HG02970 (cell line): ENCODE measurements around the gene TGFBI.

Experiments
- ATAC-seq: cut with Tn5 transposase; IDR thresholded peaks from one replicate; pipeline ENCODE4 v1.9.1; 2021; ENCODE audit warnings: mild to moderate bottlenecking, moderate library complexity, moderate number of reproducible peaks; ENCODE audit not compliant: unreplicated experiment, low FRiP score

The TGFBI gene

DNA sequence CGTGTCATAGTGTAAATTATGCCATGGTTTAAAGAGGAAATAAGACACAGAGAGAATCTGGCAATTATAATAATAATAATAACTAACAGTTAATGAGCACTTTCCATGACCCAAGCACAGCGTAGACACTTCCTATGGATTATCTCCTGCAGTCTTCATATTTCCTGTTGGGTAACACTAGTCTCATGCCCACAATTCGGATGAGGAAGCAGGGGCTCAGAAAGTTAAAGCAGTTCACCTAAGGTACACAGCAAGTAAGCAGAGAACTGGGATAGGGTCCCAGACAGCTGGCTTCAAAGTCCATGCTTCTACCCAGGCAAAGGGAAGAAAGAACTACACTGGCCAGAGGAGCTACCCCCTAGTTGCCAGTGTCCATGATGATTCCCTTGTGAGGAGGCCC is 27.9 kb upstream of the TGFBI start:
- ATAC-seq = no peak

DNA sequence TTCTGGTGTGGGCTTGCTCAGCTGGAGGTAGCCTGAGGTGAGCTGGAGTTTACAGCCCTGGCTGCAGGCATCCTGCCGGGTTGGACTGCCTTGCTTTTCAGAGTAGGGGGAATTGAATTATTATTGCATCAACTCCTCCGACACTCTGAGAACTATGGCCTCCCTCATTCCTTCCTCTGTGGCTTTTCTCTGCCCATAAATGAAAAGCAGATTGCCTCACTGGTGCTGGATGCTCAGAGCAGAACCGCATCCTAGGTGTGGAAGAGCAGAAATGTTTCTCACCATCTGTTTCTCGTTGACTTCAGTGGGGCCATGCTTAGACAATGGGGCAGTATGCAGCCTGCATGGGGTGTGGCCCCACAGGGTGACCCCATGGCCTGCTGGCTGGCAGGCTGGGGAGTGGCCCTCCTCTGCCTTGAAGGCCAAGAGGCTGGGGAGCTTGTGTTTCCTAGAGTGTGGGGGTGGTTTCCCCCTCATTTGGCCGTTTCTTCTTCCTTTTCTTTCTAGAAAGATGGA is 27.3 kb upstream of the TGFBI start:
- no peak for ATAC-seq

DNA sequence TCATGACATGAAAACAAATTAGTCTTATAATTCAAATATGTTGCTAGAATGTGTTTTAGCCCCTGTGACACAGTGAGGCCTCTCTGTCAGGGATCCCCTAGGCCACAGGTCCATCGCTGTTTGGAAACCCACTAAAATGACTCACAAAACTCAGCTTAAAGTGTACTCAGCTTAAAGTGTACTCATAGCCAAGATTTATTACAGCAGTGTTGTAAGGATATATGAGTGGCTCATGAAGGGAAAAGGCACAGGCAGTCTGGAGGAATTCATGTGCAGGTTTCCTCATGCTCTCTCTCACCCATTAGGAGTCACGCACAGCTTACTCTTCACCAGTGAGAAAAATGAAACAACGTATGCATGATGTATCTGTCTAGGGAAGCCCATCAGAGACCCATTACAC is 24.4 kb upstream of the TGFBI start:
- no peak for ATAC-seq

DNA sequence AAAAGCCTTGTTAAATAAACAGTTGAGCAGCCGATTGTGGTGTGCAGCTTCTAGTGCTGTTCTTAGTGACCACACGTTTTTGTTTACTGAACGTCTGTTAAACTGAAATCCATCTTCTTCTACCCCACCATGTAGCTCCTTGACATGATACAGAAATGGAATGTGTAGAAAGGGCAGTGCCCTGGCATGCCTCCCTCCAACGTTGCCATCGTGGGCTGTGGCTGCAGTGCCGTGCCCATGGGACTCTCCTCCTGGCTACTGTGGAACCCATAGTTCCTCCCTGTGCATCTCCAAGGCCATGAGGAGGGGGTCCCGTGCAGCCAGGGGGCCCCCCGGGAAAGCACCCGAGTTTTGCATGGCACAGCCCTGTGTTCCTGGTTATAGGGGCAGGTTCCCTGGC is 23.3 kb upstream of the TGFBI start:
- ATAC-seq = no peak

DNA sequence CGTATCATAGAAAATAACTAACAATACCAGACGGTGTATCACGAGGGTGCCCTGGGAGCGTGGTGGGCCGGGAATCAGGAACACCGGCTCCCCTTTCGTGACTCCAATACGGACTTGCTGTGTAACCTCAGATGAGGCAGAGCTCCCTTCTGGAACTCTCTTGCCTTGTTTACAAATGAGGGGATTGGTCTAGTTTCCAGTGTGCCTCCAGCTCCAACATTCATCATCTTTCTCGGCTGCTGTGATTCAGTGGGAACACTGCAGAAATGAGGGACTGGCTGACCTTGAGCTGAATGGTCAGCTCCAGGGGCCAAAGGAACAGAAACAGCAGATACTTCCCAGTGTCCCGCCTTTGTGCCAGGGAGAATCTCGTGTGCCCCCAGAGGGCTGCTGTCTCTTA is 22.6 kb upstream of the TGFBI start:
- no peak for ATAC-seq

DNA sequence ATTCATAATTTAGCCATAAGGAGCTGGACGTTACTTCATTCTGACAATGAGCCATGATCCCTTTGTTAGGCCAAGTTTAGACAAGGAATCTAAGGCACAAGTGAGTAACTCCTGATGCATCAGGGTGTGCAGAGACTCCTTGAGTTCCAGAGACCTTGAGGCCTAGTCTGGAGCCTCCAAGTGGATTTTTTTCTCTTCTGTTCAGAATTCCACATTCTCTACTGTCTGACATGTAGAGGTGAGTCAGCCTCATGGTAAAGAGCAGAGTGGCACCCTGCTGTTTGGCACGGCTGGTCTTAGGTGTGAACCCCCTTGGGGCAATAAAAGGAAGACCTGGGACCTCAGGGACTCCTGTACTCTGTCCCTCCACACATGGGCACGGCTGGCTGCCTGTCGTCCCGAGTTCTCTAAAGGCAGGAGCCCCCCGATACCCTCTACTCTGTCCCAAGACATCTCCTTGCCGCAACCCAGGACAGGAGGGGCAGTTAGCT is 22.0 kb upstream of the TGFBI start:
- ATAC-seq = no peak

DNA sequence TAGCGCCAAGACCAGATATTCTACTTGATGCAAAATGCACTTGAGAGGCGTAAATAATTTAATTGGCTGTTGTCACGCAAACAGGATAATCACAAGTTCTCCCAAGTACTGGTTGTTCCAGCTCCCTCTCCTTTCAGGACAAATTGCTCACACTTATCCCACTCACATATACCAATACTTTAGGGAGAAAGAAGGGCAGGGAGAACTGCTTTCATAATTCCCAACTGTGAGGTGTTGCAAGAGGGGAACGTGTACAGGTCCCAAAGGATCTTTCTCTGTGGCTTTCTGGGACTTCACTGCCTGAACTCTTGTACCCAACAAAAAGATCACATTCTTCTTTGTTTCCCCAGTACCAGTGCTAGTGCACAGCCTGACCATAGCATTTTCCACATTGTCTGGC is 21.5 kb upstream of the TGFBI start:
- no peak for ATAC-seq

DNA sequence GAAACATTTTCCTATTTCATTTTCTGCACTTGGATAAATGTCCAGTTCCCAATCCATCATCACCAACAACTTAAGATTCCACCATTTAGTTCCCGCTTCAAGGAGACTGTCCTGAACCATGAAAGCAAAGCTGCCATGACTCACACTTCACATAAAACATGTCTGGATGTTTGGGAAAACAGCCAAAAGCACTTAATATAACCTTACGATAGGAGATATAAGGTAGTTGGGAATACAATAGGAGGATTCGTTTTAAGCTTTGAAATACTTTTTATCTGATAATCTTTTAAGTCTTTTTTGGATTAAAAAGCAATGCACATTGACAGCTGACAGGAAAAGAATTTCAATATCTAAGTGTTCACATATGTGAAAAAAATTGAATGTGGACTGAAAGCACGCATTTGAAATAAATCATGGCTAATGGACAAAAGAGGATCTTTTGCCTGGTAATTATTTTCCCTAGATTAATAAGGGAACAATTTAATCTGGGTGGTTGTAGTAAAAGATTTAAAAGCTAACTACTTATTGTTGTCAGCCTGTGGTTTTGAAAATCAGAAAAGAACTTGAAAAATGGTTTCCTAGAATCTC is 17.3 kb upstream of the TGFBI start:
- ATAC-seq = no peak

DNA sequence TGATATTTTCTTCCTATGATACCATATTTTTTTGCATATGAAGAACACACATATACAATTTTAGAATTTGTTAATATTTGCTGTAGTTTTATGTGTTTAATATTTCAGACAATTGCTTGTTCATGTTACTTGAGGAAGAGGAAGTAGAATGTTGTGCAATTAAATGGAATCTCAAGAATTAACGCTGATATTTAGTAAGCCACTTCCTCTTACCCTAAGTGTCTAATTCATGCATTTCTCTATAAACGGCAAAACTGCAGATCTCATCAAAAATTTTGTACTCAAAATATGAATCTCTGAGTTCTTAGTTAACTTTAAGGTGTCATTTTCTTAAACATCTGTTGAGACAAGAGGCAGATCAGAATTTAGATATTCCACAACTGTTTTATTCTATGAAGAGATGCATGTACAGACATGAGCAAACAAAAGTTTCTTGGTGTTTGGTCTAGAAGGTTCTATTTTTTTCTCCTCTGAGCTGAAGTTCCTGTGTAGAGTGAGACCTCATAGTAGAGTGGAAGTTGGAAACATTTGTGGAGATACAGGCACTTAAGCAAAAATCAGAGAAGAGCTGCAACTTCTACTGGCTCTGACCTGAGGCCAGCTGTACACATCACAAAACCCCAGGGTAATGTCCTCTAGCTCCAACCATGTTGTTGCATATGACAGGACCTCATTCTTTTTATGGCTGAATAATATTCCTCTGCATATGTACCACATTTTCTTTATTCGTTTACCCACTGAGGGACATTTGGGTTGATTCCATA is 16.6 kb upstream of the TGFBI start:
- no peak for ATAC-seq

DNA sequence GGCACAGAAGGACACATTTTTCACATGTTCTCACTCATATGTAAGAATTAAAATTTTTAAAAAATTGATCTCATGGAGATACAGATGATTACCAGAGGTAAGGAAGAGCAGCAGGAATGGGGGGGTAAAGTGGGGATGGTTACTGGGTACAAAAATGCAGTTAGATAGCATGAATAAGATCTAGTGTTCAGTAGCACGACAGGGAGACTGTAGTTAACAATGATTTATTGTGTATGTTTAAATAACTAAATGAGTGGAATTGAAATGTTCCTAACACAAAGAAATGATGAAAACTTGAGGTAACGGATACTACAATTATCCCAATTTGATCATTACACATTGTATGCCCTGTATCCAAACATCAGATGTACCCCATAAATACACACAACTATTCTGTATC is 15.2 kb upstream of the TGFBI start:
- no peak for ATAC-seq

DNA sequence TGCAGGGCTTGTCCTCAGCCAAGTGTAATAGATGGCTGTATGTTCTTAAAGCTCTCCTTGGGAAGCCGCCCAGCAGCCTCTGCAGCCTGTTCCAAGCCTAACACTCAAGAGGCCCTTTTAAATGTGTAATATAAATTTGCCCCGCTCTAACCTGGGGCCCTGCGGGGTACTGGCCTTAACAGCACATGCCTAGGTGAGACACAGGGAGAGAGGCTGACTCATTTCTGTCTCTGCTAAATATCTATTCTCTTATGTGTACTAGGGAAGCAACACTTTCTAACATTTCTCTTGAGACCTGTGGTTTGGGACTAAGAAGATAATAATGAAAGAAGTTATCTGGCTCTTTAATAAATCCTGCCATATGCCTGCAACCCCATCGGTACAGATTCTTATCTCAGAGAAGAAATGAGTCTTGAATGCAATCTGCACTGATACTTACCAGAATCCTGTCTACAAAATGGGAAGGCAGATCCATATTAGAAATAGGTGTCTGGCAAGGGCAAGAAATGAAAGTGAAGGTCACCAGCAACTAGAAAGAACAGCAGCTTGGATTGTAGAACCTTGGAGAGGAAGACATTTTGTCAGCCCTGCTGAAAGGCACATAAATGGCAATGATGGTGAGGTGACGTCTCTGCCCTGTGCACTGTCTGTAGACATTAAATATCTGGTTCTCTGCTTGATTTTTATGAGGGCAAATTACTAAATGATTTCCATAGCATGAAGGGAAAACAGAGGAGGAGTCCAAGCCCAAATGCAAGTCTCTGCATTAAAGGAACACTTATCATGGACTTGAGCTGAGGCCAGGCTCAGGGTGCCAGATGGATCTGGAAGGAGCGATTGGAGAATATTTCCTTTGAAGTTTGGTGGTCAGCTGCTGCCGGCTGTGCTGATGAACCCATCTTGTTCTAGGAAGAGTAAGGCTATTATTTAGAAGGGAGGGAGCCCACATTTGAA is 14.5 kb upstream of the TGFBI start:
- ATAC-seq = no peak

DNA sequence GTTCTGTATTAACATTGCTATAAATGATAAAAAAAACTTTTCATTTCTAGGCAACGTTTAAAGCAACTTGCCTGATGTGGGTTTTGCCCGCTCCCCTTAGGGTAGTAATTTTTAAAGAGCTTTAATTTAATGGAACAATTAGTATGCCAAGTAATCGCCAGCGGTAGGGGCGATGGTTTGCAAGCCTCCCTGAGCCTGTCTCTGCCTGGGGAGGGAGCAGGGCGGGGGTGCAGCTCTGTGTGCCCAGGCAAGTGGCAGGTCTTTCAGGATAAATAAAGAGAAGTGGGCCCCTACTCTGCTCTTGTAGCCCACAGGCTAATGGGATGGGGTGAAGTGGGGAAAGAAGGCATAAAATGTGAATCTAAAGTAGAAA is 13.8 kb upstream of the TGFBI start:
- ATAC-seq = no peak

DNA sequence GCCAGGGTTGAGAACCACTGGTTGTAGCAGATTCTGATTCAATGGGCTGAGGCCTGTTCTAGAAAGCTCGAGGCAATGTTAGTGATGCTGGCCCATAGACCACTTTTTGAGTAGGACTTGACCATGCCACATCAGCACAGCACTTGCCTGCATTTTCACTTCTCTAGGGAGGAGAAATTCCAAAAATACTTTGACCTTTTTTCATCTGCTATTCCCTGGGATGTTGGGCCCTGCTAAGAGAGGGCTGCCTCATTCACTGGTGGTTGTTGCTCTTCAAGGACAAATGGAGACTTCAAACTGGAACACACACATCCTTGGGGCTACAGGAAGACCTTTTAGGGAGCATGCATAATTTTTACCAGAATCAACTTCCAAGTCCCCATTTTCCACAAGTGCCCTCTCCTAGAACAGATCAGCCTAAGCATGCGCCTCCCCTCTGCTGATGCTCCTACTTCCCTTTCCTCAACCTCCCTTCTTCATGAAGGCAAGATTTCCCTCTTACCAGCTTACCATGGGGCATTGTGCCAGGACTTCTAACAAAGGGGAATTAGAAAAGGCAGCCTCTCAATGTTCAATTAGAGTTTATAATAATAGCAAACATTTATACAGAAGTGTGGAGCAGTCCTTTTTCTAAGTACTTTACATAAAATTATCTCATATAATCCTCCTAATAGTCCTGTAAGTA is 12.7 kb upstream of the TGFBI start:
- no peak for ATAC-seq

DNA sequence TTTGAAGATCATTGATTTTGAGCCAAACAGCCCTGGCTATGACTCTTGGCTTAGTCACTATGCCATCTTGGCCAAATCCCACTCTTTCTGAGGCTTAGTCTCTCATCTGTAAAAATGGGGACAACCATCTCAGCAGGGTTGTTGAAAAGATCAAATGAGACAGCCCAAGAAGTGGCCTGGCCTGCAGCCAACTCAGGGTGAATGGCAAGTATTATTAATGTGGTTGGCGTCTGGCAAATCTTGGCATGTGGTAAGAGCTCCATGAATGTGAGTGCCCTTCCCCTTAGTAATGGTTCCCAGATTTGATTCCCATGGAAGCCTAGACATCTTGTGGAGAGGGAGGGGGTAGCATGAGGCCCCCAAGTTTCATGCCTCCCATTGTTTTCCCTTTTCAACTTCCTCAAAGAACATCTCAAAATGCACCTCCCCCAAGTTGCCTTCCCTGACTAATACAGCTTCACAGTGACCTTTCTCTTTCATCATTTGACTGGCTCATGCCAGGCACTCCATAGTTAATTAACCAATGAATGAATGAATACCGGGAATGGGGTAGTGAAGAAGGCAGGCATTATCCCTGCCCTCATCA is 11.8 kb upstream of the TGFBI start:
- no peak for ATAC-seq

DNA sequence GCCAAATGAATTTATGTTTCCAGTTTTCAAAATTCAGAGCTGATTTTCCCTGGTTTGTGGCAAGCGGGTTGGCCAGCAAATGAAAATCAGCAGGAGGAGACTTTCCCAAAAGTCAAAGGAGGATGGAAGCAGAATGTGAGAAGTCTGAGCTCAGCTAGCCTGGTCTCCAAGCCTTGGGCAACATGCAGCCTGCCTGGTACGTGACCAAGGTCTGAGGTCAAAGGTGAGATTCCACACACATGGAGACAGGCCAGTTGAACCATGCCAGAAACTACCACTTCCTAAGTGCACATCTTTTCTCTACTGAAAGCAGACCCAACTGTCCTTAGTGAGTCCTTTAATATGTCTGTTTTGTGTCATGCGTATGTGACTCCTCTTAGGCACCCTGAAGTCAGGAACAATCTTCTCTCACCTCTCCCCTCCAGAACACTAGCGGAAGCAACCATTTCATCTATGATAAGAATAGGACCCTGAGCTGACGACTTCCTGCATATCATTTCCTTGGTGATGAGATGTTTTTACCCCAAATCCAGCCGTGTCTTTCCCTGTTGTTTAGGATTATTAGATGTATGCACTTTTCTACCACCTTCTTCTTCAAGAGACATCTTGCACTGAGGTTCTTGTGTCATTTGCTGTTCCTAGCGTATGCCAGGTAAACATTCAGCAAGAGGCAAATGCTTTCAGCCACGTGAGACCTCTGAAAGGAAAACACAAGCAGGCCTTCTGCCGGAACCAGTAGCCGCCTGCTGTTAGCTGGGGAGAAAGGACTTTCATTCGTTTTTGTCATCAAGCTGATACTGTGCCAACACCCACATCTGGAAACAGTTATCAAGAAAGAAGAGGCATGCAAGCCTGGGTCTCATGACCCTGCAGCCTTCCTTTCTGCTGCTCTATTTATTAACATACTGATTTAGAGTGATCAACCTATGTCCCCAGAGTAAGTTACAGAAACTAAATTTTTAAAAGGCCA is 9.7 kb upstream of the TGFBI start:
- no peak for ATAC-seq

DNA sequence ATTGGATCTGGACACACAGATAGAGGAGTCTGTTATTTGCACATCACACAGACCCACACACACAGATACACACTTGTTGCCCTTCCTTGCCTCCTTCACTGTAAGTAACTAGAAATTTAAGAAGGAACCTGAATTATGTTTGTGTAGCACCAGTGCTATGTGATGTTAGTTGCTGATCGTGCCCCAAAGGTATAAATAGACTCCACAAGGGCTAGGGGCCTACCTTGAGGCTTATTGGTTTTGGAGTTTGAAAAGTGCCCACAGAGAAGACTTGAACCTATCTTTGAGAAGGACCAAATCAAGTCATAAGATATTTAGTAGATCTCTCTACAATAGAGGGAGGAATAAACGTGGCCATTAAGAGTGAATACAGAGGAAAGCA is 8.8 kb upstream of the TGFBI start:
- ATAC-seq = no peak

DNA sequence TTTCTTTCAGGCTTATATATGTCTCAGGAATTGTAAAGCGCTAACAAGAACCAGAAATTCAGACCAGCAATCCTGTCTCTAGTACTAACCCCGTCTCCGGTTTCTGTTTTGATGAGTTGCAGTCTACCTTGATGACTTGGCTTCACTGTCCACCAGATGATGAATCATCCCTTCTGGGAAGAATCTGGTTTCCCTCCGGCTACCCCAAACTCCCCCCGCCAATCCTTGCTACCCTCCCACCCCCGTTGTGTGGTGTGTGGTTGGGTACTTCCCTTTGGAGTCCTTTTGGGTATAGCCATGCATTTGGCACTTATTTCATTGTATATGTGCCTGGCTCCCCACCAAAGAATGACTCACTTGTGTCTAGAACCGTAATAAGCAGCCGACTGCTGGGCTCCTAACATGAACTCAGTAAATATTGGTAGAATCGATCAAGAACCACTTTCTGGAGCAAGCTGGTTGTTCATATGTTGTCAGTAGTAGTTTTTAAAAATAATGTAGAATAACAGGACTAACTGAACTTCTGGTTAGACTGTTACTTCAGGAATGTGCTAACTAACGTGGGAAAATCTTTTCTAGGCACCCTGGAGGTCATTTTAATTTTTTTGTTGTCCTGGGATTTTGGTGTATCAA is 8.3 kb upstream of the TGFBI start:
- no peak for ATAC-seq

DNA sequence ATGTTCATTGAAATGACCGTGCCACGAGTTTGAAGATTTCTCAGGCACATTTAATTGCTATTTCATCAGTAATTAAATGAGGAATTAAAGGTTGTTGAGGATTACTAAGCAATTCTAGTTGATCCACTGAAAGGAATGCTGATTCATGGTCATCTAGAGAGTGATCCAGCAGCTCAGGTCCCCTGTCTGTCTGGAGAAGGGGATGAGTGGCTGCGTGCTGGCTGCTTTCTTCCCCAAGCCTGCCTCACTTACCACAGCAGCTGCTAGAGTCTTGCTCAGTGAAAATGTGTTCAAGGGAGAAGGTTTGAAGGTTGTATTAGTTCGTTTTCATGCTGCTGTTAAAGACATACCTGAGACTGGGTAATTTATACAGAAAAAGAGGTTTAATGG is 7.8 kb upstream of the TGFBI start:
- ATAC-seq = no peak

DNA sequence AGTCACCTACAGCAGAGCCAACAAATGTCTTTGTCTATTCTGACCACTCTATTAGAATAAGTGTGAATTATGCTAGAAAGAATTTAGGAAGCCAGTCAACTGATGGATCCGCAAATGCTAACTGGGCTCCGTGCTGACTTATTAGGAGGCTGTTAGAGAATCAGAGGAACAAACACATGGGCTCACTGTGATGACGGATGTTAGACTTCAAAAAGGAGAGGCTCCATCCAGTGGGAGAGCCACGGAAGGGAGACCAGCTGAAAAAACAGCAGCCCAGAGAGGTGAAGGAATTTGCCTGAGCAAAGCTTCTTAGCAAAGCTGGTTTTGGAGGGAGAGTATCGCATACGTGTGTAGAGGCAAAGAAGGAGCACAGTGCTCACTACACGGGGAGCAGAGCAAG is 5.8 kb upstream of the TGFBI start:
- no peak for ATAC-seq
